Motor neuron (in vitro differentiated cells): ENCODE results near the gene CCDC157. TPM values are rescaled to one million over a fixed set of nuclear protein-coding genes. Genes with fewer than 3 reads are reported as not detected.

Source experiments
- ATAC-seq, 8 experiments: fragments of 200-7000 bp; cut with Tn5 transposase; replicated peaks in 6 of 8; 2 replicates each; pipeline ENCODE4 v1.8.0; 2021; ENCODE audit warnings: mild to moderate bottlenecking in 8 of 8, moderate library complexity in 8 of 8
- H3K27ac ChIP-seq, 2 donors: fragments of 250-450 bp; sonication (Bioruptor Pico); 2 replicates each; pipeline ENCODE4 v1.9.0; 2021; ENCODE audit warnings: antibody characterized with exemption in 2 of 2, mild to moderate bottlenecking in 2 of 2, moderate library complexity in 1 of 2
- H3K4me1 ChIP-seq, 2 donors: fragments of 250-450 bp; sonication (Bioruptor Pico); replicated peaks in 1 of 2; 2 replicates each; pipeline ENCODE4 v1.6.1; 2021; ENCODE audit warnings: antibody characterized with exemption in 2 of 2, mild to moderate bottlenecking in 2 of 2, moderate library complexity in 1 of 2
- H3K4me3 ChIP-seq, 5 donors: fragments of 250-450 bp; sonication (Bioruptor Pico); 2 replicates each; pipeline ENCODE4 v1.9.0; 2021; ENCODE audit warnings: antibody characterized with exemption in 5 of 5, mild to moderate bottlenecking in 5 of 5, moderate library complexity in 4 of 5
- WGBS, 10 experiments: fragments of 450-650 bp; shearing (Covaris generic); methylation state at CpG; one replicate each; pipeline ENCODE4 v1.0.0; 2022; 5-methylcytosine and 5-hydroxymethylcytosine counted together
- in situ Hi-C, 9 experiments: fragments of 400-800 bp; cut with MboI; loops; one replicate each; pipeline ENCODE4 v1.15.0; 2021; ENCODE audit warnings: low sequenced_read_pairs in 9 of 9, low pct_unique_long_range_greater_than_20kb in 2 of 9; ENCODE audit not compliant: unreplicated experiment in 9 of 9
- total RNA-seq, 8 experiments: library from RNA; unstranded; fragments of 300-600 nt; gene quantifications; 2 replicates each; pipeline versions ENCODE4 v1.2.3 to v1.2.4, GENCODE V29; 2022

CCDC157 gene
- total RNA-seq, 8 experiments from 2014 or later: 2.0 to 12.8 (median 3.9) TPM

GRCh38 chr22:30371321-30371720 lies 14.5 kb downstream of the CCDC157 start:
- no peak overlapping the region for H3K4me3 ChIP-seq
- H3K4me1 ChIP-seq: no peaks in the 10 kb centered on the region
- 95% methylated on average over 3 of the region's 9 CpGs; no CpG with 5 or more reads in 9 of the 10 experiments for WGBS, 10 experiments
- no peak overlapping the region for H3K27ac ChIP-seq
- ATAC-seq: no peak
- in situ Hi-C loops: no loop called here

GRCh38 chr22:30371981-30372380 lies 15.2 kb downstream of the CCDC157 start:
- 80 to 100% (median 82%) methylated on average over 1 to 3 of the region's 13 CpGs; no CpG with 5 or more reads in 7 of the 10 experiments for WGBS, 10 experiments
- Histone ChIP-seq H3K4me1 (no peaks in the 10 kb centered on the region), H3K4me3 (no peak overlapping the region), H3K27ac (no peak overlapping the region)
- no peak for ATAC-seq
- in situ Hi-C loops: no loop called here

GRCh38 chr22:30372915-30373314 lies 16.1 kb downstream of the CCDC157 start:
- Histone ChIP-seq H3K4me3 (no peak overlapping the region), H3K4me1 (no peaks in the 10 kb centered on the region), H3K27ac (no peak overlapping the region)
- no peak for ATAC-seq
- in situ Hi-C loops: no loop called here
- WGBS, 10 experiments: 0 to 100% (median 86%) methylated on average over 1 to 6 of the region's 8 CpGs; no CpG with 5 or more reads in 6 of the 10 experiments

- 64 to 100% (median 80%) methylated on average over 2 to 4 of the region's 33 CpGs; no CpG with 5 or more reads in 7 of the 10 experiments for WGBS, 10 experiments
- no peaks in the 10 kb centered on the region for H3K4me1 ChIP-seq
- H3K27ac ChIP-seq: no peak overlapping the region
- peak in 4 of 8 experiments; percentile 18 to 23 (median 22) for ATAC-seq
- in situ Hi-C loops: no loop called here
- H3K4me3 ChIP-seq: no peak overlapping the region
Measured at GRCh38 chr22:30373331-30374325, 16.8 kb downstream of the CCDC157 start.

- in situ Hi-C loops: loop anchor here in 4 of 9 experiments (25.0 kb wide), 1 partner anchor 263 kb away; no protein-coding TSS in a partner anchor
- ATAC-seq: no peak
- WGBS, 10 experiments: 74 to 100% (median 100%) methylated on average over 1 to 11 of the region's 13 CpGs; no CpG with 5 or more reads in 4 of the 10 experiments
Measured at GRCh38 chr22:30375312-30375849, 18.6 kb downstream of the CCDC157 start.

GRCh38 chr22:30380011-30380410 lies 23.2 kb downstream of the CCDC157 start:
- Histone ChIP-seq H3K4me3 (no peak overlapping the region), H3K4me1 (no peaks in the 10 kb centered on the region), H3K27ac (no peak overlapping the region)
- in situ Hi-C loops: loop anchor here in 4 of 9 experiments (25.0 kb wide), 1 partner anchor 268 kb away; no protein-coding TSS in a partner anchor
- WGBS, 10 experiments: 80 to 87% methylated on average over 1 to 6 of the region's 20 CpGs; no CpG with 5 or more reads in 8 of the 10 experiments
- ATAC-seq: peak in 1 of 8 experiments; percentile 4

More at GRCh38 chr22:30375312-30375849, 18.6 kb downstream of the CCDC157 start:
- Histone ChIP-seq H3K4me3 (no peak overlapping the region), H3K4me1 (no peaks in the 10 kb centered on the region), H3K27ac (no peak overlapping the region)

- in situ Hi-C loops: loop anchor here in 4 of 9 experiments (25.0 kb wide), 1 partner anchor 269 kb away; no protein-coding TSS in a partner anchor
- Histone ChIP-seq H3K4me1 (peaks cover under 1 to 3% of the 10 kb centered on the region in 2 donors), H3K4me3 (no peak overlapping the region), H3K27ac (no peak overlapping the region)
- no peak for ATAC-seq
- 80 to 93% (median 88%) methylated on average over 2 to 10 of the region's 12 CpGs; no CpG with 5 or more reads in 6 of the 10 experiments for WGBS, 10 experiments
Measured at GRCh38 chr22:30381264-30381663, 24.5 kb downstream of the CCDC157 start.

- Histone ChIP-seq H3K4me1 (peaks cover 3 to 7% of the 10 kb centered on the region in 2 donors), H3K4me3 (no peak overlapping the region), H3K27ac (no peak overlapping the region)
- 94% methylated on average over 3 of the region's 5 CpGs; no CpG with 5 or more reads in 9 of the 10 experiments for WGBS, 10 experiments
- no peak for ATAC-seq
- in situ Hi-C loops: loop anchor here in 4 of 9 experiments (25.0 kb wide), 1 partner anchor 270 kb away; no protein-coding TSS in a partner anchor
Measured at GRCh38 chr22:30382340-30382739, 25.5 kb downstream of the CCDC157 start.

GRCh38 chr22:30383061-30383460 lies 26.3 kb downstream of the CCDC157 start:
- Histone ChIP-seq H3K27ac (no peak overlapping the region), H3K4me1 (peaks cover 3 to 7% of the 10 kb centered on the region in 2 donors), H3K4me3 (no peak overlapping the region)
- WGBS, 10 experiments: 50 to 100% (median 100%) methylated on average over 1 to 2 of the region's 3 CpGs; no CpG with 5 or more reads in 5 of the 10 experiments
- ATAC-seq: no peak
- in situ Hi-C loops: loop anchor here in 4 of 9 experiments (25.0 kb wide), 1 partner anchor 271 kb away; no protein-coding TSS in a partner anchor

GRCh38 chr22:30385942-30386341 lies 29.1 kb downstream of the CCDC157 start:
- ATAC-seq: no peak
- H3K4me3 ChIP-seq: no peak overlapping the region
- H3K27ac ChIP-seq: no peak overlapping the region
- peaks cover 3 to 7% of the 10 kb centered on the region in 2 donors for H3K4me1 ChIP-seq
- in situ Hi-C loops: loop anchor here in 4 of 9 experiments (25.0 kb wide), 1 partner anchor 274 kb away; no protein-coding TSS in a partner anchor
- WGBS, 10 experiments: 96 to 100% (median 98%) methylated on average over 1 to 5 of the region's 10 CpGs; no CpG with 5 or more reads in 6 of the 10 experiments

- 0 to 20% (median 20%) methylated on average over 2 to 5 of the region's 10 CpGs; no CpG with 5 or more reads in 7 of the 10 experiments for WGBS, 10 experiments
- peak in 6 of 8 experiments; percentile 3 to 15 (median 8) for ATAC-seq
- Histone ChIP-seq H3K4me3 (peak overlapping the region; percentile 57 to 99 (median 85)), H3K27ac (peak overlapping the region; percentile 80), H3K4me1 (peaks cover 3 to 12% of the 10 kb centered on the region in 2 donors)
- in situ Hi-C loops: loop anchor here in 4 of 9 experiments (25.0 kb wide), 1 partner anchor 274 kb away; no protein-coding TSS in a partner anchor
Measured at GRCh38 chr22:30386608-30386959, 29.8 kb downstream of the CCDC157 start.

- H3K4me1 ChIP-seq: peaks cover 3 to 12% of the 10 kb centered on the region in 2 donors
- peak; percentile 85 to 94 (median 88) for ATAC-seq
- 2 to 7% methylated on average over 6 to 9 of the region's 95 CpGs; no CpG with 5 or more reads in 8 of the 10 experiments for WGBS, 10 experiments
- peak within 1 kb of the TSS; percentile 80 for H3K27ac ChIP-seq
- in situ Hi-C loops: loop anchor here in 4 of 9 experiments (25.0 kb wide), 1 partner anchor 275 kb away; no protein-coding TSS in a partner anchor
- peak within 1 kb of the TSS; percentile 57 to 99 (median 85) for H3K4me3 ChIP-seq
Measured at GRCh38 chr22:30386960-30387827, 30.4 kb downstream of the CCDC157 start, which contains the start of gene RNF215. TSS of gene RNF215 (minus strand) at chr22:30387411. CDS start at chr22:30387313, 98 bp downstream.
